KOPT-K1 (cell line): ENCODE measurements around the gene ABTB2.

Source experiments
- H3K27ac ChIP-seq: fragments of 200-600 bp; sonication (generic); 2 replicates; pipeline ENCODE4 v1.5.1; 2016; ENCODE audit warnings: antibody characterized with exemption, mild to moderate bottlenecking, low read depth, low read length; ENCODE audit not compliant: poor library complexity, severe bottlenecking
- H3K36me3 ChIP-seq: fragments of 200-600 bp; sonication (generic); 2 replicates; pipeline ENCODE4 v1.5.1; 2017; ENCODE audit warnings: antibody characterized with exemption, mild to moderate bottlenecking, low read length, moderate library complexity; ENCODE audit not compliant: insufficient read depth
- H3K9me3 ChIP-seq: fragments of 200-600 bp; sonication (generic); 2 replicates; pipeline ENCODE4 v1.5.1; 2017; ENCODE audit warnings: antibody characterized with exemption, low read length, mild to moderate bottlenecking; ENCODE audit not compliant: insufficient read depth, poor library complexity, severe bottlenecking

ABTB2 gene

DNA sequence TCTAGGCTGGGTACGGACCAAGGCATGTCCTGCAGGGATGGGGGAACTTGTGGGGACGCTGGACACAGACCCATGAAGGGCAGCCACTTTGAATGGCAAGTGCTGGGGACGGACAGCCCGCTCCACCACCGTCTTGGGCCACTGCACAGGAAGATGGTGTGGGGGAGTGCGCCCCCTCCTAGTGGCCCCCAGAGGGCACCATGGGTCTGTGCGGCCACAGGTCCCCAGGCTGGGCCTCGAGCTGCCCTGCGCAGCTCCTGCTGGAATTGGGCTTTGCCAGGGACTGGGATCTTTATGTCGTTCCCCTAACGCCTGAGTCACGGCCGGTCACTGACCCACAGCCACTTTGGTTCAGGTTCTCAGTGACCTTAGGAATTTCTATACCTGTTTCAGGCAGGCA is 208.0 kb downstream of the ABTB2 start:
- Histone ChIP-seq H3K27ac (no peak overlapping the region), H3K9me3 (no peaks in the 10 kb centered on the region), H3K36me3 (peaks cover 99% of the 10 kb centered on the region)

DNA sequence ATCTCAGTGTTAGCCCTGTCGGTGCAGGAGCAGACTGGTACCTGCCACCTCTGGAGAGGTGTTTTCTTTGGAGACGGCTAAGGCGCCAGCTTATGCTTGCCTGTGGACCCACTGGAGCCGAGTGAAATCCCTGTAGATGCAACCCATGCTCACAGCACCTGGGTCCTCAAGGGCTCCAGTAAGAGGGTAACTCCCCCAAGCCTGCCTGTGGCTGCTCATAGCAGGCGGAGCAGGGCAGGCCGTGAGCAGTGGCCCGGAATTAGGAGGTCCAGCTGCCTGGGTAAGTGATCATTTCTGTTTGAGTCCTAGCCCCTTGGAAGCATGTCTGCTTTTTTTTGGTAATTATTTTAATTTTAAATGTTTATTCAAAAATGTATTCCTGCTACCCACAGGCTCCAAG is 208.5 kb downstream of the ABTB2 start:
- Histone ChIP-seq H3K9me3 (no peaks in the 10 kb centered on the region), H3K36me3 (peaks cover 99% of the 10 kb centered on the region), H3K27ac (no peak overlapping the region)

DNA sequence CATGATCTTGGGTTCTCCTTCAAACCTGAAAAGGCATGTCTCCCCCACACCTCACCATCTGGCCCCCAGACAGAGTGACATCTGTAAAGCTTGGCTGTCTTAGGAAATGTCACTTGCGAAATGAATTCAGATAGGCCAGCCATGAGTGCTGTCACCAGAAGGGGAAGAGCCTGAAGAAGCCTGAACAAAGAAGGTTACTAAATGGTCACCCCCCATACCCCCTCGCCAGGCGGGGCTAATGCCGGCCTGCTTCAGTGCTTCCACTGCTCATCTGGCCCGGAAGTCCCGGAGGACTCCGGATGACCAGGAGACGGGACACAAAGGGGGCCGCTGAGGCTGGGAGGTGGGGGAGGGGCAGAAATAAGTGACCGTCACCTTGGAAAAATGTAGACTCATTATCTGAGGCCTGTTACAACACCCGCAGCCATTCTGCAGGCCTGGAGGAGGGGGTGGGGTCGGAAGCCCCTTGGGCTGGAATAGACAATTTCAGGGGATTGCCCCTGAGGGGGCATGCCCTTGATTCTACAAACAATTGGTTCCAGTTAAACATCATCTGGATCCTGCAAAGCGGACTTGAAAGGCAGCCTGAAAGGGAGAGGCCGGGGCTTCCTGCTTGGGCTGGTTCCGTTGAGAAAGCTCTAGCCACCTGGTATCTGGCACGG is 209.2 kb downstream of the ABTB2 start:
- Histone ChIP-seq H3K36me3 (peaks cover 100% of the 10 kb centered on the region), H3K27ac (no peak overlapping the region), H3K9me3 (no peaks in the 10 kb centered on the region)

DNA sequence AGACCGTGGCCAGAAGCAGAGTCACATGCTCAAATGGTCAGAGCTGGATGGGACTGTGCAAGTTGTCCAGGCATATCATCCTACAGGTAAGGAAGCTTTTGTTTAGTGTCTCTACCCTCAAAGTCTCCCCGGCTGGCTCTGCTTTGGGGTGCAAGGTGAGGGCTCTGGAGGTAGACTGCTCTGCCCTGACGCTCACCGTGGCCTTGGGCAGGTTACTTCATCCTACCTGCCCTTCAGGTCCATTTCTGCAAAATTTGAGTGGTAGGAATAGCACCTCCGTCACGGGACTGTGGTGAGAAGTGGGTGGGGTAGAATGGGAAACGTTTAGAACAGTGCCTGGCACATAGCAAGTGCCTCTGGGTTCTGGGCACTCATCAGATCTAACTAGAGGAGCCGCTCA is 210.2 kb downstream of the ABTB2 start:
- Histone ChIP-seq H3K27ac (no peak overlapping the region), H3K9me3 (no peaks in the 10 kb centered on the region), H3K36me3 (peaks cover 100% of the 10 kb centered on the region)

DNA sequence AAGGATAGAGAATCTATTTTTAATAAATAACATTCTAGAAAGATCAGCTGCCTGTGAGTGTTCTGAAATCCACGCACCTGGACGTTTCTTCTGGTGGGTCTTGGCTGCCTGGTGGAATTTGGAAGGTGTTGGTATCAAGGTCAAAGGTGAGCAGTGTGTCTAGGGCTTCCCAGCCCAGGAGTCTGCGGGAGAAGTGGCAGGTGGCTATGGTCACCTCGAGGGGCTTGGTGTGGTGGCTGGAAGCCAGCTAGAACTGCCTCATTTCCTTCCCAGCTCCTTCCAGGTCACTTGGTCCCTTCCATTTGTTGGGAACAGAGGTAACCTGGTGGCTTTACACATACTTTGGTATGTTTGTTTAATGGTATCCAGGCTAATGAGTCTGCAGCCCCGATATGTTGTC is 210.9 kb downstream of the ABTB2 start:
- no peaks in the 10 kb centered on the region for H3K9me3 ChIP-seq
- peaks cover 100% of the 10 kb centered on the region for H3K36me3 ChIP-seq
- H3K27ac ChIP-seq = no peak overlapping the region

DNA sequence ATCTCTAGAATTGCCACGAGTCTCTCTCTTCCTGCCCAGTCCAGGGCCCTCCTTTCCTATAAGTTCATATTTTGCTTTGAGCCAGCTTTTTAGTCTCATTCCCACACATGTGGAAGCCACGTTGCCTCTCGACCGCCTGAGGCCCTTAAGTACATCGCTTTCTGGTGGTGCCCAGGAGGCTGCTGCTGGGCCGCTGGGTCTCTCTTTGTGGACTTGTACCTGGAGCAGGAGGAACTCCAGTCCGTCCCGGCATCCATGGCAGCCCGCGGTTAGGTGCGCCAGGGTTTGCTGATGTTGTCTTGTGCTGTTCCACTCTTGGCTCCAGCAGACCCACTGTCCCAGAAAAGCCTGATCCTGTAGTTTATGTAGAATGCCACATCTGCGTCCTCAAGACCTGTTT is 211.4 kb downstream of the ABTB2 start:
- Histone ChIP-seq H3K9me3 (no peaks in the 10 kb centered on the region), H3K36me3 (peaks cover 100% of the 10 kb centered on the region), H3K27ac (no peak overlapping the region)

DNA sequence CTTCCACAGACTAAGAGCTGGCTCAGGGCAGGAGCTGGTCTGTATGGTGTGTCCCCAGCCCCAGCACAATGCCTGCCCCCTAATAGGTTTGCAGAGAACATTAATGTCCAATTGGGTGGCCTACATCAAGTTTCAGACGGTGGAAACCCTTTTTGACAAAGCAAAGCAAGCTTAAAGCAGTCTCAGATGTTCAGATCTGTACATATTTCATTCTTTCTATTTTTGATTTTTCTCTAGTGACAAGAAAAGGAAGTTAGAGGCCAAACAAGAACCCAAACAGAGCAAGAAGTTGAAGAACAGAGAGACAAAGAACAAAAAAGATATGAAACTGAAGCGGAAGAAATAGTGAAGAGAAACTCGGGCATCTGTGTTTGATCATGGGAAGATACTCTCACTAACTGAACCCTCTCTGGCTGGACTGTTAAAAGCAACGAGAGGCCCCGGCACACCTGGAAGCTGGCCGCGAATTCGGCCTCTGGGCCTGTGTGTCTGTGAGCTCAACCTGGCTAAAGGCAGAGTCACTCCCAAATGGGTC is 211.9 kb downstream of the ABTB2 start:
- H3K36me3 ChIP-seq = peaks cover 100% of the 10 kb centered on the region
- no peaks in the 10 kb centered on the region for H3K9me3 ChIP-seq
- H3K27ac ChIP-seq = no peak overlapping the region

DNA sequence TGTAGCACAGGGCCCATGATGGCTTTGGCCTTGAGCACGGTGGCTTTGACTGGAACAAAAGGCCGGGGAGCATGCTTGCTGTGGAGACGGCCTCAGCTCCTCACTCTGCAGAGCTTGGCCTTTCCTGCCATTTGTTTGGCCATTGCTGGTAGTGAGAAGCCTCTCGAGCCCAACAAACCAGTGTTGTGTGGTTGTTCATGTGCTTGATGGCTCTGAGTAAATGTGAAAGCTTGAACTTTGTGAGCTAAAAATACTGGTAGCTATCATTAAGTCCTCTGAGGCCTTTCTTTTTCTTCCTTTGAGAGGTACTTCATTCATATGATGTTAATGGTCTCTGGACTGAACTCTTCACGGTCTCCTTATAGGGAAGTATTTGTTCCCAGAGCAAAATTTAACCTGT is 212.7 kb downstream of the ABTB2 start:
- Histone ChIP-seq H3K9me3 (no peaks in the 10 kb centered on the region), H3K36me3 (peaks cover 100% of the 10 kb centered on the region), H3K27ac (no peak overlapping the region)

DNA sequence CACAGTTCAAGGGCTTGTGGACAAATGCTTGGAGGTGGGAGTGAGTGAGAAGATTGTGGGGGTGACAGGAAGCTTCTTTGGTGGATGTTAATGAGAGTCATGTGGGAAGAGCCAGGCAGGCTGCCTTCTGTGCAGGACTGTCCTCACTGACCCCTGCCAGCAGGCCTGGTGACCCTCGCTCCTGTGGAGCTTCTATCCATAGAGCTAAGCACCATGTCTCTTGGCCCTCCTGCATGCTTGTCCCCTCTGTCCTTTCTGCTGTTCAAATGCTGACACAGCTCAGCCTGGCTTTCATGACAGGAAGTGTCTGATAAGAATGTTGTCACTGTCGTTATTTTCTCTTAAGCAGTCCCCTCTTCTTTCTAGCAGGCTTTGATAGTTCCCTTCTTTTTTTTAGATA is 214.8 kb downstream of the ABTB2 start:
- no peak overlapping the region for H3K27ac ChIP-seq
- H3K36me3 ChIP-seq = peaks cover 98% of the 10 kb centered on the region
- H3K9me3 ChIP-seq = no peaks in the 10 kb centered on the region

DNA sequence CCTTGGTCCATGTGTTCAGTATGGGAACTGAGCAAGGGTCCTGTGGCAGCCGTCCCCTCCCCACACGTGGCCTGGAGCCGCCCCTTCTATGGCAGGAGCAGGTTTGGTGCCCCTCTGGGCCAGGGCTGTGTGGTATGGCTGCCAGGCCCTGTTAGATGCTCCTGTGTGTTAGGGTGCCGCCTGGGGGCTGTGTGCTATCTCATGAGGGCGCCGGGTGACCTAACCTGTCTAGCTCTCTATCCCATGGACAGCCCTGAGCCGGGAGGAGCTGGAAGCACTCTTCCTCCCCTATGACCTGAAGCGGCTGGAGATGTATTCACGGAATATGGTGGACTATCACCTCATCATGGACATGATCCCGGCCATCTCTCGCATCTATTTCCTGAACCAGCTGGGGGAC is 217.7 kb downstream of the ABTB2 start:
- no peaks in the 10 kb centered on the region for H3K9me3 ChIP-seq
- H3K27ac ChIP-seq = no peak overlapping the region
- H3K36me3 ChIP-seq = peaks cover 98% of the 10 kb centered on the region

DNA sequence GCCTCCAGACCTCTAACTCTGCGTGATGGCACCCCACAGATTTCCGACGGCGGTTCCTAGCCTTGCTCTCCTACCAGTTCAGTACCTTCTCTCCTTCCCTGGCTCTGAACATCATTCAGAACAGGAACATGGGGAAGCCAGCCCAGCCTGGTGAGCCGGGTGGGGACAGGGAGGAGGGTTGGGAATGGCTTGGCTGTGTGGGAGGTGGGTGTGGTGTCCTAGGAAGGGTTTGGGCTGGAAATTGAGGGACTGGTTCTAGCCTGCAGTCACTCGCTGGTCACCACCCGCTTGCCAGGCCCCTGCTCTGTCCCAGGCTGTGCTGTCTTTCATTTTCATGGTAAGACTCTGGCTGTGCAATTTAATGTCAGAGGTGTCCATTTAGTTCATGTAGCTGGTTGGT is 218.5 kb downstream of the ABTB2 start:
- Histone ChIP-seq H3K36me3 (peaks cover 98% of the 10 kb centered on the region), H3K27ac (no peak overlapping the region), H3K9me3 (no peaks in the 10 kb centered on the region)

DNA sequence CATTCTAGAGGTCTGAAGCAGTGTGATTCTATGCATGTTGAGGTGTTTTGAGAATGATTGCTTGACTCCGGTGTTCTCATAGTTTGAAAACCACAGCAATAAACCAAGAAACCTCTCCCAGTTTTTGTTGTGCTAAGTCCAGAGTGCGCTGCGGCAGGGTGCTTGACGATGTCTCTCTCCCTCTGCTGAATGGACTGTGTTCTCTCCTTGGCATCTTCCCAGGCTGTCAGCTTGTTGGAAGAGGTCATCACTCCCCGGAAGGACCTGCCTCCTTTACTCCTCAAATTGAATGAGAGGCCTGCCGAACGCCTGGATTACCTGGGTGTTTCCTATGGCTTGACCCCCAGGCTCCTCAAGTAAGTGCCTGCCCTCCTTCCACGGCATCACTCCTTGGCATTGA is 221.4 kb downstream of the ABTB2 start:
- no peak overlapping the region for H3K27ac ChIP-seq
- H3K36me3 ChIP-seq = peaks cover 98% of the 10 kb centered on the region
- no peaks in the 10 kb centered on the region for H3K9me3 ChIP-seq

DNA sequence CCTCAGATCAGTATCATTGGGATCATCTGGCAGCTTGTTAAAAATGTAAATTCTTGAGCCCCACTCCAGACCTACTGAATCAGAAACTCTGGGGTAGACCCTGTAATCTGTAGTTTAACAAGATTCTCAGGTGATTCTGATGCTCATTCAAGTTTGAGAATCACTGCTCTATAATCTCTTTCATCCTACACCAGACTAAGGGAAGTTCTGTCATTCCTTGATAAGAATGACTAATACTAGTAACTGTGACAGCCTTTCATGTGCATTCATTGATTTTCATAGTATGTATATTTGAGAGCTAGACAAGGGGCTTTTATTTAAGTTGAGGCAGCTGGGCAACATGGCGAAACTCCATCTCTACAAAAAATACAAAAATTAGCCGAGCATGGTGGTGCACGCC is 222.4 kb downstream of the ABTB2 start:
- H3K27ac ChIP-seq = no peak overlapping the region
- H3K36me3 ChIP-seq = peaks cover 98% of the 10 kb centered on the region
- no peaks in the 10 kb centered on the region for H3K9me3 ChIP-seq

DNA sequence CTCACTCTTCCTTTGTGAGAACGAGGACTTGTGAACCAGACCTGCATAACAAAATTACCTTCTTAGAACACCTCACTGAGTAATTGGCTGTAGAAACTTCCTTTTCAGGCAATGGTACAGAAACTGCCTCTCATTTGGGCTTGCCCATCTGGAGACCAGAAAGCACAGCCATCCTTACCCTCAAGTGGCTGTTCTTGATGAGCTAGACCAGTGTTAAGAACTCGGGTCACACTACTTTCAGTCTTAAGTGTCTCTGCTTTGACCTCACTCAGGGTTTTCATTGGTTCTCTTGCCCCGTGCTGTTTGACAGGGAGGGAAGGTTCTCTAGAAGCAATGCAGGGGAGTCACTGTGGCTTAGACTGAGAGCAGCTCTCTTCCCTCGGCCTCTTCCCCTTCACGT is 223.0 kb downstream of the ABTB2 start:
- H3K27ac ChIP-seq = no peak overlapping the region
- peaks cover 100% of the 10 kb centered on the region for H3K36me3 ChIP-seq
- no peaks in the 10 kb centered on the region for H3K9me3 ChIP-seq

DNA sequence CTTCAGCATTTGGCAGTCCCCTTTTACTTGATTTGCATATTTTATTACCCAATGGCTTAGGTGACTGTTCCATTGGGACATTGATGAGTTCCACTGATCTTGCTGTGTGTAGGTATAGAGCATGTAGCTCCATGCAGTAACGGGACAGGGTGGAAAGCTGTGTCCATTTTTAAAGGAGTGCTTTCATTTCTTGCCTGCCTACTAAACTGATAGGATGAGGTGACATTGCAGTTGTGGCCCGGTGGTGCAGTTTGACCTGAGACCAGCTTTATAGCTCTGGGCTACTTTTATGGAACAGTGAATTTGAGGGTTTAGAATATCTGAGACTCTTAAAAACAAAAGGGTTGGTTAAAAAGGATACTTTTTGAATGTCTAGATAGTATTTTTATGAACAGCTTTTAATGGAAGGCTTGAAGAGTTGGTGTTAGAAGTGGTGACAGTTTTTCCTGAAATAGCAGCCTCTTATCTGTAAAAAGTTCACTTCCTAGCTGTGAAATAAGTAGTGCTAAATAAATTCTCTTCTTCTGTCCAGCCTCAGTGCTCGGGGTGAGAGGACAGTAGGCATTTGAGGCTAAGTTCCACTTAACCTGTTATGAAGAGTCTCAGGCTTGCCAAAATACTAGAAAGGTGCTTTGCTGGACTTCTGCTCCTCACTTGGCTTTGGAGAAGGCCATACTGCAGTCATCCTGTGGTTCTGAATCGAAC is 225.4 kb downstream of the ABTB2 start:
- H3K9me3 ChIP-seq = no peaks in the 10 kb centered on the region
- H3K36me3 ChIP-seq = peaks cover 100% of the 10 kb centered on the region
- H3K27ac ChIP-seq = no peak overlapping the region

DNA sequence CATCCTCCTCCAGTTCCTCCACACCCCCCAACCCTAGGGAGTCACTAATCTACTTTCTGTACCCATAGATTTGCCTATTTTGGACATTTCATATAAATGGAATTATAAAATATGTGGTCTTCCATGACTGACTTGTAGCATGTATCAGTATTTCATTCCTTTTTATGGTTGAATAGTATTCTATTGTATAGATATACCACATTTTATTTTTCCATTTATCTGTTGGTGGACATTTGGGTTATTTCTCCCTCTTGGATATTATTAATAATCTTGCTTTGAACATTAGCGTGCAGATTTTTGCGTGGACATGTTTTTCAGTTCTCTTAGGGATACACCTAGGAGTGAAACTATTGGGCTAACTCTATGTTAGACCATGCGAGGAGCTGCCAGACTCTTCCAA is 229.0 kb downstream of the ABTB2 start:
- Histone ChIP-seq H3K9me3 (no peaks in the 10 kb centered on the region), H3K36me3 (peaks cover 100% of the 10 kb centered on the region), H3K27ac (no peak overlapping the region)
